ENCODE results near the gene MEIOB.

DNA sequence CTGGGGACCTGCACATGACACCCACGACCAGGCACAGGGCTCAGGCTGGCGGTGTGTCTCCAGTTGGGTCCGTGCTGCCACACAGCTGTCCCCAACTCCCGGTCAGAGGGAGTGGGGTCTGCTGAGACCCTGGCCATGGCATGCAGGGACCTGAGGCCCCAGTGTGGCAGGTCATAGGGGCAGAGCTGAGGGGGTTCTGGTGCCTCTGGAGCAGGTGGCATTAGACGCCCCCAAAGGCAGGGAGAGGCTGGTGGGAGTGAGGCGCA, 85.0 kb downstream of the MEIOB start:
- TF ChIP-seq POLR2AphosphoS5 (IDR thresholded peaks at IDR 0.05; ENCODE audit: low read depth, low read length) (no peak), FOXP2 (optimal IDR thresholded peaks at IDR 0.05; ENCODE audit: borderline replicate concordance, extremely low read depth, extremely low read length, insufficient read depth) (no peak), TAF1 (IDR thresholded peaks at IDR 0.05; ENCODE audit: borderline replicate concordance, insufficient read depth, low read length) (no peak)
- TF ChIP-seq, protein P1, sequence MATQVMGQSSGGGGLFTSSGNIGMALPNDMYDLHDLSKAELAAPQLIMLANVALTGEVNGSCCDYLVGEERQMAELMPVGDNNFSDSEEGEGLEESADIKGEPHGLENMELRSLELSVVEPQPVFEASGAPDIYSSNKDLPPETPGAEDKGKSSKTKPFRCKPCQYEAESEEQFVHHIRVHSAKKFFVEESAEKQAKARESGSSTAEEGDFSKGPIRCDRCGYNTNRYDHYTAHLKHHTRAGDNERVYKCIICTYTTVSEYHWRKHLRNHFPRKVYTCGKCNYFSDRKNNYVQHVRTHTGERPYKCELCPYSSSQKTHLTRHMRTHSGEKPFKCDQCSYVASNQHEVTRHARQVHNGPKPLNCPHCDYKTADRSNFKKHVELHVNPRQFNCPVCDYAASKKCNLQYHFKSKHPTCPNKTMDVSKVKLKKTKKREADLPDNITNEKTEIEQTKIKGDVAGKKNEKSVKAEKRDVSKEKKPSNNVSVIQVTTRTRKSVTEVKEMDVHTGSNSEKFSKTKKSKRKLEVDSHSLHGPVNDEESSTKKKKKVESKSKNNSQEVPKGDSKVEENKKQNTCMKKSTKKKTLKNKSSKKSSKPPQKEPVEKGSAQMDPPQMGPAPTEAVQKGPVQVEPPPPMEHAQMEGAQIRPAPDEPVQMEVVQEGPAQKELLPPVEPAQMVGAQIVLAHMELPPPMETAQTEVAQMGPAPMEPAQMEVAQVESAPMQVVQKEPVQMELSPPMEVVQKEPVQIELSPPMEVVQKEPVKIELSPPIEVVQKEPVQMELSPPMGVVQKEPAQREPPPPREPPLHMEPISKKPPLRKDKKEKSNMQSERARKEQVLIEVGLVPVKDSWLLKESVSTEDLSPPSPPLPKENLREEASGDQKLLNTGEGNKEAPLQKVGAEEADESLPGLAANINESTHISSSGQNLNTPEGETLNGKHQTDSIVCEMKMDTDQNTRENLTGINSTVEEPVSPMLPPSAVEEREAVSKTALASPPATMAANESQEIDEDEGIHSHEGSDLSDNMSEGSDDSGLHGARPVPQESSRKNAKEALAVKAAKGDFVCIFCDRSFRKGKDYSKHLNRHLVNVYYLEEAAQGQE (IDR thresholded peaks at IDR 0.05; ENCODE audit: insufficient read depth in 1 of 2, low read depth in 2 of 2, low read length in 2 of 2): no peak
